Measurements from ENCODE around the gene EFHB.
"Not testable (repeated sequence)": the region's sequence is repeated elsewhere in the genome, so short reads cannot be mapped to it uniquely, and the experiment has no call there.

Gene EFHB, protein sequence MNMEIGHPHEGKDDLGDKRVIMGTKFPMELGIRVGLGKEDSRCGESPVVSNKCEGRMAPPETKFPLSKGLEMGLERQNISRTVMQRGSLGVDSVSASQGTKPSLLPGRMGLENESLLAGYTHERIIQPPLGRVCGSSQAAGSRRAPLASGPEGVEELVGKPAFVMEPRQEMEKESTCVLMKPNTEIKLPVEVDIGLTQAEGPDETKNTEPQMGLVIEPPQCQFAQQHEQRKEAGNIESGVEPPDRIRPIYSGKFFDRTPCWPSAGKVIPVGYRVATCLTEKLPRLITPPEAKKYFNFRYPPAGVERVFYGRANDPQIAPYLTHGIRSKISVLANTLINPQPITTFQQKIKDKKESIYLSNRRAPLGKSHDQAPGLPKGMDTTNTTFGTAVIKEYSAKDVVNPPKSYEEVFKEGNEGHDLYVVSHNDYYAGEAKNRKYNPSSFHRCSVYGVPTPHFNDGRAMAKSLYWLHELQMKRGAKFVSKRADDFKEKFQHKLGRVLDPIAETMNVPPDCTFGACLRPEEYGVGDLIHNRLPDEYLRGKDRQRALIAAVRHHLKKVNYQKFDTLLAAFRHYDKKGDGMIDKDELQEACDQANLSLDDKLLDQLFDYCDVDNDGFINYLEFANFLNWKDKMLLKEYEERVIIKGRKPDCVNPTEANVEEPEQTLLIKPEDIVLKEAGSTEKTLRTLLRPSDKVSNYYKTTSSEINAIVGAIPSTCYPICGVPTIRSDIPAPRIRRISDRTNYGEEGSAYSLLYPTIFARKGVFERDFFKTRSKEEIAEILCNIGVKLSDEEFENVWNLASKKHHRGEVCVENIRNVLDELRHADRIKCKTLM

DNA sequence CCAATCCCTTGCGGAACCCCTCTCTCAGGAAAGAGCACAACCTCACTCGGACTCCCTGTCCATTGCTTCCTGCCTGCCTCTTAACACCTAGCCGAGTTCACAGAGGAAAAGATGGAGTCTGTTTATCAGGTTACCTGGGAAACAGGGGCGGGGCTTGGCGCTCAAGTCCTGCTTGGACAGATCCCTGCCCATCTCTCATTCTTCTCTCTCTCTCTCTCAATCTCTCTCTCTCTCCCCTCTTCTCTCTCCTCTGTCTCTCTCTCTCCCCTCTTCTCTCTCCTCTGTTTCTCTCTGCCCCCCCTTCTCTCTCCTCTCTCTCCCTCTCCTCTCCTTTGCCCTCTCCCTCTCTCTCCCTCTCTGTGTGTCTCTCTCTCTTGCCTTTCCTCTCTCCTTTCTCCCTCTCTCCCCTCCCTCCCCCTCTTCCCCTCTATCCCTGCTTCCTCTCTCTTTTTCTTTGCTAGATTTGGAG, at the start of gene EFHB:
Gene EFHB, minus strand, starts transcription at position 120 of the 469 bp plus-strand sequence. CDS start 199 bp downstream, outside the sequence.
- in situ Hi-C loops (cut with MboI; ENCODE audit: low sequenced_read_pairs) = no loop called here

DNA sequence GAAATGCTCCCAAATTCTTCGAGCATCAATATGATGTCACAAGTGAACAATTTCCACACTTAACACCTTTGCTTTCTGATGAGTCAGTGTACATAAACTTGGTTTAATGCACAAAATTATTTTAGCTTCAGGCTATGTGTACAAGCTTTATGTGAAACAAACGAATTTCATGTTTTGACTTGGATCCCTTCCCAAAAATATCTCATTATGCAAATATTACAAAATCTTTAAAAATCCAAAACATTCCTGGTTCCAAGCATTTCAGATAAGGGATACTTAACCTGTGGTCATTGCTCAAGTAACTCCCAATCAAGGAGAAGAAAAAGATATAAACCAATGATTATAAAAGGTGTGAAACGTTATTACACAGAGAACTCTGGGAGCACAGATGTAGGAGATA, 38.0 kb upstream of the EFHB start:
- in situ Hi-C loops (cut with MboI; ENCODE audit: low sequenced_read_pairs) = no loop called here

DNA sequence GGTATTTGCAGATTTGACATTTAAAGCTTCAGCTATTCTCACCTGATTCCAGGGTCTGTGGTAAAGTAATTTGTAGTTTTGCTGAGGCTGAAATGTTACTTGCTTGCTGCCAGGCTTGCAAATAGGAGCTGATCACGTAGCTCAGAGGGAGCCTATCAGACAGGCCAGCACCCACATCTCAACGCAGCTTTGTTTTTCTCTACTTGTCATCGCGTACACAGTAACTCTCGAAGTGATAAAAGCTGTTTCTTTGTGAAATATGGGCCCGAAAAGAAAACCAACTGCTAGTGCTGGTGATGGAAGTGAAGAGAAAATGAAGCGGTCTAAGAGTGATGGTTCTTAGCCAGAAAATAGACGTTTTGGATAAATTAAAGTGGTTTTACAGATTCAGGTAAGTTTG, 36.3 kb upstream of the EFHB start:
- in situ Hi-C loops (cut with MboI; ENCODE audit: low sequenced_read_pairs) = no loop called here

DNA sequence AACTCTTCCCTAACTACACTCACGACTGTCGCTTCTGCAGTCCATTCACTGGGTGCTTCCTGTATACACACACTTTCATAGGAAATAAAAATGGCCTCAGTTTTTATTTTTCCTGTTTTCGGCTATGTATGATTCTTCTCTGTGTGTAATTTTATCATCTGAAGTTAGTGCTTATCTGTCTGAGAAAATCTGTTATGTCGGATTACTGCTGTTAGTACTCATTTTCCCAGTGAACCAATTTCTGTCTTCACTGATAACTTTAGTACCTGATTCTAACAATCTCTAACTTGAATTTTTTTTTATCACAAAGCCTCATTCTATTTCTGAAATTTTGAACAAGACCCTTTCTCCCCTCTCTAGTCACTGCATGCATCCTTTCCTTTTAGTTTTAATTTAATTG, 33.8 kb upstream of the EFHB start:
- in situ Hi-C loops (cut with MboI; ENCODE audit: low sequenced_read_pairs) = no loop called here

DNA sequence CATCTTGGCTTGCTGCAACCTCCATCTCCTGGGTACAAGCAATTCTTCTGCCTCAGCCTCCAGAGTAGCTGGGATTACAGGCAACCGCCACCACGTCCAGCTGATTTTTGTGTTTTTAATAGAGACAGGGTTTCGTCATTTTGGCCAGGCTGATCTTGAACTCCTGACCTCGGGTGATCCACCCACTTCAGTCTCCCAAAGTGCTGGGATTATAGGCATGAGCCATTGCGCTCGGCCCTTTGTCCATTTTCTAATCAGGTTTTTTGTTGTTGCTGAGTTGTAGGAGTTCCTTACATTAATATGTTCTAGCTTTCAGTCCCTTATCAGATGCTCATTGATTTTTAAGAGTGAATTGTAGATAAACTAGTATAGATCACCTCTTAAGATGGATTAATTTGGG, 33.2 kb upstream of the EFHB start:
- in situ Hi-C loops (cut with MboI; ENCODE audit: low sequenced_read_pairs) = no loop called here

DNA sequence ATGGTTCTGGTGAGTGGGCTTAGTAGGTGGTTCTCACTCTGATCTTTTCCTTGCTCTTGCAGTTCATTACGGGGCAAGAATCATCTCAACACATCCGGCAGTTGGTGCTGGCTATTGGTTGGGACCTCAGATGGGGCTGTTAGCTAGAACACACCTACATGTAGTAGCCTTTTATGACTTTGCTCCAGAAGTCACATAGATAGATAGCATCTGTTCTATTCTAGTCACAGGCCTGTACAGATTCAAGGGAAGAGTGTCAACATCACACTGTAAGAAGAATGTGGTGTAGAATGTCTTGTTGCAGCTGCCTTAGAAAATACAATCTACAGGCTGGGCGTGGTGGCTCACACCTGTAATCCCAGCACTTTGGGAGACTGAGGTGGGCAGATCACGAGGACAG, 27.9 kb upstream of the EFHB start:
- in situ Hi-C loops (cut with MboI; ENCODE audit: low sequenced_read_pairs) = no loop called here

DNA sequence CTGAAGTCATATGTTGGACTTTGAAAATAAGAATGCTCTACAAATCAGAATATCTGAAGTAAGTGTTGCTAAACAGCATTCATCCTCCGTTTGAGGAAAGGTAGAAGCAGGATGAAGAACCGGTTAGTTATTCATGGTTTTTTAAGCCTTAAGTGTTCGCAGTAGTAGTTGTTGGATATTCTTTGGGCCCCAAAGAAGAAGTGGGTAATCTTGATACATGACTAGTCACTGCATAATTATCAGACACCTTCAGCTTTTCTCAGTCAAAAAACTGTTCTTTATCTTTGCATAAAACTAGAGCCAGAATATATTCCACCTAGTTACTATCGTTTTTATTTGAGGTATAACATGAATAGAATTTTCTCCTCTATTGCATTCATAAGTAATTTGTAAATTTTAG, 26.7 kb upstream of the EFHB start:
- in situ Hi-C loops (cut with MboI; ENCODE audit: low sequenced_read_pairs) = no loop called here

DNA sequence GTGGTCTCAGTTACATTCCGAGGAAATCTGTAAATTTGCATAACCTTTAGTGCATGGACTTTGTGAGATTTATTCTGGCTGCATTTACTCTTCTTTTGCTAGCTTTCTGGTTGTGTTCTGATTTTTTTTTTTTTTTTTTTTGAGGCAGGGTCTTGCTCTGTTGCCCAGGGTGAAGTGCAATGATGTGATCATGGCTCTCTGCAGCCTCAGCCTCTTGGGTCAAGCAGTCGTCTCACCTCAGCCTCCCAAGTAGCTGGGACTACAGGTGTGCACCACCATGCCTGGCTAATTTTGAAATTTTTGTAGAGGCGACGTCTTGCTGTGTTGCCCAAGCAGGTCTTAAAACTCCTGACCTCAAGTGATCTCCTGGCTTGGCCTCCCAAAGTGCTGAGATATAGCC, 25.5 kb upstream of the EFHB start:
- in situ Hi-C loops (cut with MboI; ENCODE audit: low sequenced_read_pairs) = no loop called here

DNA sequence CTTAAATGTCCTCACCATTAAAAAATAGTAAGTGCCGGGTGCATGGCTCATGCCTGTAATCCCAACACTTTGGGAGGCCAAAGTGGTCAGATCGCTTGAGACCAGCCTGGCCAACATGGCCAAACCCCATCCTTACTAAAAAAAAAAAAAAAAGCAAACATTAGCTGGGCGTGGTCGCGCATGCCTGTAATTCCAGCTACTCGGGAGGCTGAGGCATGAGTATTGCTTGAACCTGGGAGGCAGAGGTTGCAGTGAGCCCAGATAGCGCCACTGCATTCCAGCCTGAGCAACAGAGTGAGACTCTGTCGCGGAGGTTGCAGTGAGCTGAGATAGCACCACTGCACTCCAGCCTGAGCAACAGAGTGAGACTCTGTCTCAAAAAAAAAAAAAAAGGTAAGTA, 23.3 kb upstream of the EFHB start:
- in situ Hi-C loops (cut with MboI; ENCODE audit: low sequenced_read_pairs) = not testable (repeated sequence)

DNA sequence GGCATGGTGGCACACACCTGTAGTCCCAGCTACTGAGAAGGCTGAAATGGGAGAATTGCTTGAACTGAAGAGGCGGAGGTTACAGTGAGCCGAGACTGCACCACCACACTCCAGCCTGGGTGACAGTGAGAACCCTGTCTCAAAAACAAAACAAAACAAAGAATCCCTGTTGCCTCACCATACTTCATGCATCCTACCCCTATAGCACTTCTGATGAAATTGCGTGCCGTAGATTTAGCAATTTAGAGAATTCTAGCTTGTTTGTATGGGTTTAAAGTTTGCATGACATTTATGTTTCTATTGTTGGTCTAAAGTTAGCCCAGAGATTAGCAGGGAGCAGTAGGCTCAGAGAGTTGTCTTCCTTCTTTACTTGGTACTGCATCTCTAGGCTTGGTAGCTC, 20.7 kb upstream of the EFHB start:
- in situ Hi-C loops (cut with MboI; ENCODE audit: low sequenced_read_pairs) = no loop called here

DNA sequence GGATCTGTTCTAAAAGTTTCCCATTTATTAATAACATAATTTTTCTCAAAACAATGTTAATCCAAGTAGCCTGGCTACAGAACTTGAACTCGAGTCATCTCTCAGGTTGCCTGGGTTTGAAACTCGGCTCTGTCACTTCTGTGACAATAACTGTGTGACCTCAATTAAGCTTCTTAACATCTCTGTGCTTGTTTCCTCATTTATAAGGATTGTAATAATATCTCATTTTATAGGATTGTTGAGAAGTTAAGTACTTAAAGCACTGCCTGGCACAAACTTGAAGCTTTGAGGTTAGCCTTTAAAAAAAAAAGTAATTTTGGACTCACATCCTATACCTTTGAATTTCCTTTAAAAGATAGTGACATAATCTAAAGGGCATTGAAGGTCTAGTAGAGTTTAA, 16.3 kb upstream of the EFHB start:
- in situ Hi-C loops (cut with MboI; ENCODE audit: low sequenced_read_pairs) = no loop called here

DNA sequence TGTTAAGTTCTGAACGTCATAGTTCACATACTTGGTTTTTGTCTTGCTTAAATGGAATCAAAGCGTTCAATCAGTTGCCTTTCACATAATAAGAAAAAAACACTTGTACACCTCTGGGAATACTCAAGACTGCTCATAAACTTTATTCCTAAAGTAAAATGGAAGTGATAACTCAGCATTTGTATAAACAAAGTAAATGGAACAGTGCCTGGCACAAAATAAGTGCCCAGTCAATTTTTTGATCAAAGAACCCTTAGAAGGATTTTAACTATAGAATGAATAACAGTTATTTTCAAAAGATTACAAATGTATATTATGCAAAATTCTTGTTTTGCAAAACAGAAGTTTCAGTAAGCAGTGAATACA, 14.2 kb upstream of the EFHB start:
- in situ Hi-C loops (cut with MboI; ENCODE audit: low sequenced_read_pairs) = no loop called here

DNA sequence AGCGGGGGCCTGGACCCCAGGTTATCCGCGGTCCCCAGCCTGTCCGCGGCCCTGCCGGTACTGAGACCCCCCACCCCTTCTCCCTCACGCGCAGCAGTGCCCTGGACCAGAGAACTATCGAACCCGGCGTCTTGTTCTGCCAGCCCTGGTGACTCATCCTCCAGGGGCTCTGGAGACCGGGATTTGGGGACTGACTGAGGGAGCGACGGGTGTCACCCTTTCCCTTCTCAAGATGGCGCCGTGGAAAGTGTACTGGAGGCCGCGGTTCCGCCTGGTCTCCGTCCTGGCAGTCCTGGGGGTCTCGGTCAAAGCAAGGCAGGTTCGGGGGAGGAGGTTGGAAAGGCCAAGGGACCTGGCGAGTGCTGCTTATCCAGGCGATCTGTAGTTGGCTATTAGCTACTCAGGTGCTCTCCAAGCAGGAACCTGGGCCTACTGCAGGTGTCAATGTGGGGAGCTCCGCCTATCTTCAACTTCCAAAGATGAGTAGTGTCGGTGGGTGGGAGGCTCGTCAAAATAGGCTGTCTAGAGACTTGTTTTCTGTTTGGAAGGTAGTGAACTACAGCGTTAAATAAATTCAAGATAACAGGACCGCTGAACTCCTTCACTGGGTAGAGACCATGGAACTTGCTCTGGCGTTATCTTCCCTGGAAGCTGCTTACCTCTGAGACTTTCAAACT, 13.7 kb upstream of the EFHB start:
- in situ Hi-C loops (cut with MboI; ENCODE audit: low sequenced_read_pairs) = no loop called here

DNA sequence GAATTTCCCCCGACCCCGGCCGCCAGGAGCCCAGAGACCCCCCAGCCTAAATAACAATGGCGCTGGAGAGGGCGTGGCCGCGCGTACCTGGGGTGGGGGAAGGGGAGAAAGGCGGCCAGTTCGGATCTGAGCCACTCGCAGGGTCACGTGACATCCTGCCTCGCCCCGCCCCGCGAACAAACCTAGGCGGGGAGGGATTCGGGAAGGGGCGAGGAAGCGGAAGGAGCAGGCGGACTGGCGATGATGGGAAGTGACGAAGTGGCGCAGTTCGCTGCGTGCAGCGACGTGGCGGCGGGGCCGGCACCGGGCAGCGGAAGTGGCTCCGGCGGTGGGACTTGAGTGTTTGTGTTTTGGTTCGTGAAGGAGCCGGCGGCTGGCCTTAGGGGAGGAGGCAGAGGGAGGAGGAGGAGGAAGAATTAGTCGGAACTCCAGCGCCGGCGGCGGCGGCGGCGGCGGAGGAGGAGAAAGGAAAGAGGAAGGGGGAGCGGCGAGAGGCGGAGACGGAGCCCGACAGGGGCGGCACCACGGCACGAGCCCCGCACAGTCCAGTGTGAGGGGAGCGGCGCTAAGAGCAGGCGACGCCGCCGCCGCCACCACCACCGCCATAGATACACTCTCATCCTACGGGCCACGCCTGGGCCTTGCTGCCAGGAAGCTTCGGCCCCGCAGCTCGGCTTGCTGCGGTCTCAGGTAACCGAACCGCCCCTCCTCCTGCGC, 13.0 kb upstream of the EFHB start, which contains the start of gene RAB5A:
Gene RAB5A, plus strand, starts transcription at position 266 of the 717 bp plus-strand sequence. CDS start 3,802 bp downstream, outside the sequence.
- in situ Hi-C loops (cut with MboI; ENCODE audit: low sequenced_read_pairs) = no loop called here

DNA sequence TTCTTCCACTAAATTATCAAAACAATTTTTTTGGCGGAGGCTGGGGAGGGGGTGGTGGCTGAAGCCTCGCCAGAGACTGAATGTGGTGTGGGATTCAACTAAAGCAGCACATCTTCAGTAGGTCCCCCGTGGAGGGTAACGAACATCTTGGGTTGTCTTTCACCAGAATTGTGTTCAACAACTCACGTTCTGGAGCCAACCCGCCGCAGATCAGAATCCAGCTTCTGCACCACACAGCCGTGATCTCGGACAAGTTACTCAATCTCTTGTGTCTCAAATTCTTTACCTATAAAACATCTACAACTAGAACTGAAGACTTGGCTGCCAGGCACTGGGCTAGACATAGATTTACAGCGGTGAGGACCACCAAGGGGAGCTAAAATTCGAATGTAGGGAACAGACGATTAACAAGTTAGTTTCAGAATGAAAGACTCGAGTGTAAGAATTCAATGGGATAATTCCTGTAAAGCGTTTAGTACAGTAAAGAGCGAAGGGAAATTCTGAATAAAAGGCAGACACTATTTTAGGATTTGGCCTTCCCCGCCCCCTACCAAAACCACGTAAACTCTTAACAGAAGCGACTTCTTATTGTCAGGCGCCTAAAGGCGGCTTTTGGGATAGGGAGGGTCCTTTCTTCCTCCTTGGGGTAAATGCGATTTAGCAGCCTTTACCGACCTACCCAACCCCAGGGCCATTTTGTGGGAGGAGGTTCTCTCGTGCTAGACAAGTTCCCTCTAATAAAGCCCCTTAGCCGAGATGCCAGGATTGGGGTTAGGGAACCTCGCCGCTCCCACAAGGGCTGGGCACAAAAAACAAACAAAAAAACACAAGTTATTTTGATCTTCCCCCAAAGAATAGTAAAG, 12.2 kb upstream of the EFHB start:
- in situ Hi-C loops (cut with MboI; ENCODE audit: low sequenced_read_pairs) = no loop called here

DNA sequence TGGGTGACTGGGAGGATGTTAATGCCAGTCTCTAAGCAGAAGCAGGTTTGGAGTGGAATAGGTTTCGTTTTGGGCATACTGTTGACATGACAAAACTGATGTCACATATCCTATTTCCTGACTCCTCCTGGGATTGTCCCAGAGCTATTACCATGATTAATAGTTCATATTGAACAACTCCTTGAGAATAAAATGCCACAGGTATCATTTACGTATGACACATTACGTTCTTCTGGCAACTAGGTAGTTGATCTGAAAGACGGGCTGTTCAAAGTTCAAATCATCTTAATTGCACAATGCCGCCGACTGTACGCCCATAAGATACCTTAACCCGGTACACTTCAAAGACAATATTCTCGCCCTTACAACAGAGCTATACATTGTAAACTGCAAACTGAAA, 11.5 kb upstream of the EFHB start:
- in situ Hi-C loops (cut with MboI; ENCODE audit: low sequenced_read_pairs) = no loop called here

DNA sequence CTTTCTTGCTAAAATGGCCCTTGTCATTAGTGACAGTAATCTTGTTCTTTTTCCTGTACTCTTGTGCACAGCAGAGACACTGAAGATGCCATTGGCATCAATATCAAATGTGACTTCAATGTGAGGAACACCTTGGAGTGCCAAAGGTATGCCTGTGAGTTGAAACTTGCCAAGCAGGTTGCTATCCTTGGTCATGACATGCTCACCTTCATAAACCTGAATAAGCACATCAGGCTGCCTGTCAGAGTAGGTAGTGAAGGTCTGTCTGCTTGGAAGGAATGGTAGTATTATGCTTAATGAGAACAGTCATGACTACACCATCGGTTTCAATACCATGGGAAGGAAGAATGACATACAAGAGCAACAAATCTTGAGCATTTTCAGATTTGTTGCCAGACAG, 6.6 kb upstream of the EFHB start:
- in situ Hi-C loops (cut with MboI; ENCODE audit: low sequenced_read_pairs) = no loop called here

DNA sequence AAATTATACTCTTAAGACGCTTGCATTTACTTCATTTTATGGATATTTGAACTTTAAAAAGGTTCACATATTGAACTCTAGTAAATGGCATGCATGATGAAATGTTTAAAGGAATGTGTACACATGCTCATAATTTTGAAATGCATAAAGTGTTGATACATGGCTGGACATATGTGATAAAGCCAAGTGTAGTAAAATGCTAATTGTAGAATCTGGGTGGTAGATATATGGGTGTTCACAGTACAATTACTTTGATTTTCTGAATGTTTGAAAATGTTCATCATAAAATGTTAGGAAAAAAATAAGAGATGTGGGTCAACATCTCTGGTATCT, 4.2 kb upstream of the EFHB start:
- in situ Hi-C loops (cut with MboI; ENCODE audit: low sequenced_read_pairs) = no loop called here

DNA sequence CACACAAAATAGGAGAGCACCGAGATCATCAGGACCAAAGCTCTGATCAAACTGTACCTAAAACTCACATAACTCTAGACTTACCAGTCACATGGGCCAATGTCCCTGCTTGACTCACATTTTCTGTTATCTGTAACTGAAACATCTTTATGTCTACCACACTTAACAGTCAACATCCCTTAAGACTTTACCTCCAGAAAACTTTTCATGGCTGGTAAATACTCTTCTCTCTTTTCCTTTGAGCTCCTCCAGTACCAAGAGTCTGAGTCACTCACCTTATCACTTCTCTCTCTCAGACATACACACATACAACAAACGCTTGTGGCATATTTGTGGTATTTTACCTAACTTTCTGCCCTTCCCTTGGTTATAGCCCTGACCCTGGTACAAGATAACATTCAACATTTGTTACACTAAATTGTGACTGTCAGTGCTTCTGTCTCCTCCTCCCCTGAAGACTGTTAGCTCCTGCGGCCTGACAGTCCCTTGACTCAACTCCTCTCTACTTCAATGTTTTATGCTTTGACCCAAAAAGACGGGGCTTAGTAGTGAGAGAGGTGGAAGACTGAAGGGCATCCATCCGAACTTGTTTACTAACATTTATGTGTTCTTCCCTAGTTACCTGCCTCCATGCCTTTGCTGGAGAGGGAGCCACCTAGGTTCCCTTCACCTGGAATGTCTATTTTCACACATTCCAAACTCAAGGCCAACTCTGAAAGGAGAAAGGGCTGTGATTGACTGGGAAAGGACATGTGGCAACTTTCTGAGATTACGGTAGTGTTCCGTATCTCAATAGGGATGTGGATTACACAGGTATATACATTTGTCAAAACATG, 3.7 kb upstream of the EFHB start:
- in situ Hi-C loops (cut with MboI; ENCODE audit: low sequenced_read_pairs) = no loop called here
